Keratinocyte (primary cell): ENCODE measurements around the gene NMRAL1. TPM values are rescaled to one million over a fixed set of nuclear protein-coding genes. Genes with fewer than 3 reads are reported as not detected.

Source experiments
- DNase-seq: peaks from one replicate; pipeline ENCODE4 v3.0.0-alpha.2; 2011; ENCODE audit warnings: low read depth, missing footprints, low spot score
- FAIRE-seq: peaks from 2 replicates; lab custom pipeline; 2011; peaks lifted over from hg19 to GRCh38; lab: Jason Lieb, UNC
- H2AFZ ChIP-seq: 2 replicates; pipeline ENCODE4 v1.6.0; 2012; ENCODE audit warnings: low read length, control low read depth, inconsistent platforms; ENCODE audit not compliant: control insufficient read depth
- H3K27ac ChIP-seq: 2 replicates; pipeline ENCODE4 v1.5.1; 2011; ENCODE audit warnings: low read length; ENCODE audit not compliant: control insufficient read depth, insufficient read depth
- H3K27me3 ChIP-seq: 3 replicates; pipeline ENCODE4 v1.6.0; 2011; ENCODE audit warnings: low read length; ENCODE audit not compliant: control insufficient read depth, insufficient read depth; ENCODE audit errors: extremely low read depth
- H3K36me3 ChIP-seq, 2 experiments: 2 replicates in 1 of 2; 3 replicates in 1 of 2; pipeline ENCODE4 v1.5.1; 2011; ENCODE audit warnings: low read length in 2 of 2, mild to moderate bottlenecking in 1 of 2; ENCODE audit not compliant: control insufficient read depth in 2 of 2, insufficient read depth in 2 of 2; ENCODE audit errors: extremely low read depth in 1 of 2
- H3K4me1 ChIP-seq: 3 replicates; pipeline ENCODE4 v1.5.1; 2011; ENCODE audit warnings: low read length; ENCODE audit not compliant: control insufficient read depth, insufficient read depth; ENCODE audit errors: extremely low read depth
- H3K4me2 ChIP-seq: 3 replicates; pipeline ENCODE4 v1.6.0; 2011; ENCODE audit warnings: low read depth, low read length; ENCODE audit not compliant: control insufficient read depth, insufficient read depth; ENCODE audit errors: extremely low read depth
- H3K4me3 ChIP-seq, 3 experiments: fragments of 200-600 bp in 1 of 3; sonication (generic) in 1 of 3; 2 replicates in 2 of 3; 3 replicates in 1 of 3; pipeline ENCODE4 v1.5.1; 2011 to 2016; ENCODE audit warnings: low read length in 3 of 3, mild to moderate bottlenecking in 3 of 3, control low read depth in 2 of 3, inconsistent platforms in 1 of 3, low read depth in 1 of 3, mixed read lengths in 1 of 3, mixed run types in 1 of 3, moderate library complexity in 1 of 3; ENCODE audit not compliant: control insufficient read depth in 2 of 3, insufficient read depth in 2 of 3; ENCODE audit errors: extremely low read depth in 1 of 3
- H3K79me2 ChIP-seq: 2 replicates; pipeline ENCODE4 v1.6.0; 2012; ENCODE audit warnings: low read length; ENCODE audit not compliant: control insufficient read depth, insufficient read depth
- H3K9ac ChIP-seq: 3 replicates; pipeline ENCODE4 v1.6.0; 2011; ENCODE audit warnings: low read length; ENCODE audit not compliant: control insufficient read depth, insufficient read depth; ENCODE audit errors: extremely low read depth
- H3K9me1 ChIP-seq: 3 replicates; pipeline ENCODE4 v1.6.0; 2011; ENCODE audit warnings: low read length; ENCODE audit not compliant: control insufficient read depth, insufficient read depth; ENCODE audit errors: extremely low read depth
- H3K9me3 ChIP-seq: 2 replicates; pipeline ENCODE4 v1.5.1; 2012; ENCODE audit warnings: low read depth, low read length; ENCODE audit not compliant: control insufficient read depth
- H4K20me1 ChIP-seq: 3 replicates; pipeline ENCODE4 v1.6.0; 2011; ENCODE audit warnings: low read length; ENCODE audit not compliant: control insufficient read depth, insufficient read depth; ENCODE audit errors: extremely low read depth
- EZH2 ChIP-seq: IDR thresholded peaks from one replicate; pipeline ENCODE4 v1.6.1; 2012; ENCODE audit warnings: inconsistent platforms, mild to moderate bottlenecking, low read length, moderate library complexity
- dilution Hi-C: fragments of 300-500 bp; cut with MboI; formaldehyde crosslinking; loops from one replicate; pipeline ENCODE4 v1.7.0; 2020; ENCODE audit warnings: low sequenced_read_pairs; ENCODE audit not compliant: extremely low pct_ligation_motif_present
- polyA plus RNA-seq, 5 experiments: library from polyadenylated mRNA; depleted of rRNA in 3 of 5; stranded (reverse) in 3 of 5; stranded (forward) in 1 of 5; unstranded in 1 of 5; fragments of >200 nt; gene quantifications; 1 replicate in 1 of 5; 2 replicates in 3 of 5; 3 replicates in 1 of 5; pipeline versions ENCODE4 v1.2.1 to v1.2.3, GENCODE V29; 2011 to 2012; ENCODE audit warnings: missing spikeins in 2 of 5, low read depth in 1 of 5, low replicate concordance in 1 of 5
- TF ChIP-seq, protein P1 (sequence below), 3 experiments: IDR thresholded peaks in 1 of 3; conservative IDR thresholded peaks in 1 of 3; optimal IDR thresholded peaks in 1 of 3; 2 replicates in 2 of 3; 3 replicates in 1 of 3; pipeline versions ENCODE3 to v1.5.1; 2011; ENCODE audit warnings: low read length in 3 of 3, mild to moderate bottlenecking in 3 of 3, moderate library complexity in 2 of 3, control low read depth in 1 of 3, inconsistent platforms in 1 of 3; ENCODE audit not compliant: insufficient read depth in 2 of 3; ENCODE audit errors: extremely low read depth in 1 of 3

Gene NMRAL1
- polyA plus RNA-seq, 1 donor (not counting 4 experiments of a cell fraction or from before 2014, with no cell fraction given), result 39.5 TPM

DNA sequence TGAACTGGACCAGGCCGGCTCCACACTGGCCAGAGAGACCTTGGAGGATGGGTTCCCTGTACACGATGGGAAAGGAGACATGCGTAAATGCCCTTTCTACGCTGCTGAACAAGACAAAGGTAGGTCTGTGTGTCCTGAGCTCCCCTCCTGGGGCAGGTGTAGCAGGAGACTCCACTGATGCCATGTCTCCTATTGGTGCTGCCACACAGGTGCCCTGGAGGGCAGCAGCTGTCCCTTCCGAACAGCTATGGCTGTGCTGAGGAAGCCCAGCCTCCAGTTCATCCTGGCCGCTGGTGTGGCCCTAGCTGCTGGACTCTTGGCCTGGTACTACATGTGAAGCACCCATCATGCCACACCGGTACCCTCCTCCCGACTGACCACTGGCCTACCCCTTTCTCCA lies 35.0 kb upstream of the NMRAL1 start:
- Histone ChIP-seq H3K79me2 (peaks cover 39% of the 10 kb centered on the region), H2AFZ (no peak overlapping the region), H3K27ac (no peak overlapping the region), H3K9me3 (no peaks in the 10 kb centered on the region), H3K27me3 (no peaks in the 10 kb centered on the region), H3K4me3 (no peak overlapping the region), H3K4me2 (no peak overlapping the region), H3K4me1 (peaks cover 8% of the 10 kb centered on the region), H3K9me1 (no peaks in the 10 kb centered on the region), H3K9ac (no peak overlapping the region), H4K20me1 (peaks cover 14% of the 10 kb centered on the region), H3K36me3 (peaks cover 55 to 59% of the 10 kb centered on the region in 2 experiments)
- no peak for FAIRE-seq
- no peak for TF ChIP-seq EZH2
- TF ChIP-seq, protein P1, sequence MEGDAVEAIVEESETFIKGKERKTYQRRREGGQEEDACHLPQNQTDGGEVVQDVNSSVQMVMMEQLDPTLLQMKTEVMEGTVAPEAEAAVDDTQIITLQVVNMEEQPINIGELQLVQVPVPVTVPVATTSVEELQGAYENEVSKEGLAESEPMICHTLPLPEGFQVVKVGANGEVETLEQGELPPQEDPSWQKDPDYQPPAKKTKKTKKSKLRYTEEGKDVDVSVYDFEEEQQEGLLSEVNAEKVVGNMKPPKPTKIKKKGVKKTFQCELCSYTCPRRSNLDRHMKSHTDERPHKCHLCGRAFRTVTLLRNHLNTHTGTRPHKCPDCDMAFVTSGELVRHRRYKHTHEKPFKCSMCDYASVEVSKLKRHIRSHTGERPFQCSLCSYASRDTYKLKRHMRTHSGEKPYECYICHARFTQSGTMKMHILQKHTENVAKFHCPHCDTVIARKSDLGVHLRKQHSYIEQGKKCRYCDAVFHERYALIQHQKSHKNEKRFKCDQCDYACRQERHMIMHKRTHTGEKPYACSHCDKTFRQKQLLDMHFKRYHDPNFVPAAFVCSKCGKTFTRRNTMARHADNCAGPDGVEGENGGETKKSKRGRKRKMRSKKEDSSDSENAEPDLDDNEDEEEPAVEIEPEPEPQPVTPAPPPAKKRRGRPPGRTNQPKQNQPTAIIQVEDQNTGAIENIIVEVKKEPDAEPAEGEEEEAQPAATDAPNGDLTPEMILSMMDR (optimal IDR thresholded peaks at IDR 0.05 in 1 of 3, IDR thresholded peaks at IDR 0.05 in 1 of 3, conservative IDR thresholded peaks at IDR 0.05 in 1 of 3; ENCODE audit: extremely low read depth in 1 of 3, insufficient read depth in 2 of 3, low read length in 3 of 3), result no peak
- dilution Hi-C loops, result no loop called here
- DNase-seq, result no peak

DNA sequence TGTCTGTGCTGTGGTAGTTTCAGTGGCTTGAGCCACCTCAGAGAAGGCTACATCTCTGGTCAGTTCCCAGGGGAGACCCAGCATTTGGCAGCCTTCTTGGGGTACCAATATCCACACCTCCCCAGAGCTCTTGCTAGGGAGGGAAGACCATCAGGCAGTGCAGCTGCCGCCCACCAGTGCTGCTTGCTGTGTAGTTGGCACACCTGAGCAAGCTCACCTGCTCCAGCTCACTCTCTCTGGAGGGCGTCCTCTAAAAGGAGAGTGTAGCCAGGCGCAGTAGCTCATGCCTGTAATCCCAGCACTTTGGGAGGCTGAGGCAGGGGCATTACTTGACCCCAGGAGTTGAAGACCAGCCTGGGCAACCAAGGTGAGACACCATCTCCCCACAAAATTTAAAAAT lies 34.4 kb upstream of the NMRAL1 start:
- DNase-seq (no peak), FAIRE-seq (no peak)
- dilution Hi-C loops, result no loop called here
- Histone ChIP-seq H3K36me3 (peaks cover 51 to 59% of the 10 kb centered on the region in 2 experiments), H4K20me1 (peaks cover 18% of the 10 kb centered on the region), H3K9me3 (no peaks in the 10 kb centered on the region), H3K4me1 (peaks cover 10% of the 10 kb centered on the region), H3K27me3 (no peaks in the 10 kb centered on the region), H3K27ac (no peak overlapping the region), H2AFZ (no peak overlapping the region), H3K79me2 (peaks cover 41% of the 10 kb centered on the region), H3K4me3 (no peak overlapping the region), H3K9me1 (no peaks in the 10 kb centered on the region), H3K9ac (no peak overlapping the region), H3K4me2 (no peak overlapping the region)
- no peak for TF ChIP-seq EZH2
- TF ChIP-seq, protein P1 (optimal IDR thresholded peaks at IDR 0.05 in 1 of 3, IDR thresholded peaks at IDR 0.05 in 1 of 3, conservative IDR thresholded peaks at IDR 0.05 in 1 of 3; ENCODE audit: extremely low read depth in 1 of 3, insufficient read depth in 2 of 3, low read length in 3 of 3), result no peak
